Activated gamma-delta T cell treated with Interleukin-2 at 50 U/mL for 16 hours (primary cell): Measurements from ENCODE around the gene TBC1D30.

Source experiments
- DNase-seq: peaks from one replicate; pipeline ENCODE4 v3.0.0-alpha.2; 2020

The TBC1D30 gene

DNA sequence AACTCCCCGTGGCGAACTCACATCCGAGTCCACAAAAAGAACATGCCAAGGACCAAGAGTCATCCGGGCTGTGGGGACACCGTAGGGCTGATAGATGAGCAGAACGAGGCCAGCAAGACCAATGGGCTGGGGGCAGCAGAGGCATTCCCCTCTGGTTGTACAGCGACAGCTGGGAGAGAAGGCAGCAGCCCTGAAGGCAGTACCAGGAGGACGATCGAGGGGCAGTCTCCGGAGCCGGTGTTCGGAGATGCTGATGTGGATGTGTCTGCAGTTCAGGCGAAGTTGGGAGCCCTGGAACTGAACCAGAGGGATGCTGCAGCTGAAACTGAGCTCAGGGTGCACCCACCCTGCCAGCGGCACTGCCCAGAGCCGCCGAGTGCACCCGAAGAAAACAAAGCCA is 50.7 kb downstream of the TBC1D30 start:
- no peak for DNase-seq

DNA sequence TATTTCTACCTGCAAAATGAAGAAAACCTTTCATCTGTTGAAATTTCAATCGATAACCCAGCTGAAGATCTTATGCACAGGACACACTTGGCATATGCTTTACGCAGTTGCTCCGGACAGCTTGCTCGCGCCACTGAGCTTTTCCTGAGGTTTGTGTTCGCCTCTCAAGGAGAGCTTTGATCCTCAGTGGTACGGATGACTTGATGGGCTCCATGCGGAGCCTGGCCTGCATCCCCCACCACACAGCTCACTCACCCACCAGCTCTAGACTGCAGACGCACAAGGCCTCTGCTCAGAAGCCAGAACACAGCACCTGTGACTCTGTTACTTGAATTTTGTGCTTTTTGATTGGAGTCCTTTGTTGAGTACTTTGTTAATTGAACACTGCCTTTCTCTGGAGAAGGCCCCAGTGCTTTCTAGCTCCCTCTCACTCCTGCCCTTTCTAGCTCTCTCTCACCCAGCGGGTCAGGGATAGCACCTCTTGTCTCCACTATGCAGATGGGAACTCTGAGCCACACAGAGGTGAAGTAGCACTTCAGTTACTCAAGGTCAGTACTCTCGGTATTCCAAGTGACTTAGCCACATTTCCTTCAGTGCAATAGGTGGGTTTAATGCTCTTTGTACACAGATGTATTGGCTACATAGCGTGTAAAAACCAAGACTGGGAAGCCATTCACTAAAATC is 52.1 kb downstream of the TBC1D30 start:
- no peak for DNase-seq

DNA sequence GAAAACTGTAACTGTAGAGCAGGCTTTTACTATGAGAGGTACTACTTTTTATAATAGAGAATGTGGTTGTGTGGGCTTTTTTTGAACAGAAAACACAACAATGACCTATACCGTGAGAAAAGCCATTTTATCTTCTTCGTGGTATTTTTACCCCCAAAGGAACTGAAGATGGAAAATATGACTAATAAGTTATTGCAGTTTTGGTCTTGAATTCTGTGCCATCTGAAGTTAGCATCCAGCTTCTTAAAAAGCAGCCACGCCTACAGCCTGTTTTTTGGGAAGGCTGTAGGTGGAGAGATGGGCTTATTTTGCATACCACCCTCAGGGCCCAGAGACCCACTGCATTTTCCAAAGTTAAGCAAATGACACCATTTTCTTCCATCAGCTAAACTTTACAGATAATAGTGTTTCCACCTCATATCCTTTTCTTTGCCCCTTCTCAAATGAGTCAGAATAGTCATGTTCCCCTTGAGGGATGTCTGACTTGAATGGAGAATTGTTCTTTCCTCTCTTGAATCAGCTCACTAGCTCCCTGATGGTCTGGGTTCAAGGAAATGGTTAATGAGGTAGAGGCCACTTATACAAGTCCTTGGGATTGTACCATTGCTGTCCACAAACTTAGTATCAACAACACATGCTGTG is 53.0 kb downstream of the TBC1D30 start:
- no peak for DNase-seq

DNA sequence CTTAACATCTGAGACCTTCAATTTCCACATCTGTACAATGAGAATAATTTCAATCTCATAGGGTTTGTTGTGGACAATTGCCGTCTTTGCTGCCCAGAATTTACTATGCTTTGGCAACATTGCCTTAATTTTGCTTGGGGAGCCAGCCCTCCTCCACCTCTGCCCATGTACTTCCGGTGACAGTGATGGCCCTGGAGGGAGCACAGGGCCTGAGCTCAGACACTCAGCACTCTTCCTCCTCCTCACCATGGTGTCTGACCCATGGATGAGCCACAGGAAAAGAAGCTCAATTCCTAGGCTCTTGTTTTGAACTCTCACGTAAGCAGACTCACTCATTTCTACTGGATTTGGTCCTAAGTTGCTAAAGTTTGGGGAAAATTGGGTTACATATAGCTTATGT is 58.2 kb downstream of the TBC1D30 start:
- DNase-seq: no peak

DNA sequence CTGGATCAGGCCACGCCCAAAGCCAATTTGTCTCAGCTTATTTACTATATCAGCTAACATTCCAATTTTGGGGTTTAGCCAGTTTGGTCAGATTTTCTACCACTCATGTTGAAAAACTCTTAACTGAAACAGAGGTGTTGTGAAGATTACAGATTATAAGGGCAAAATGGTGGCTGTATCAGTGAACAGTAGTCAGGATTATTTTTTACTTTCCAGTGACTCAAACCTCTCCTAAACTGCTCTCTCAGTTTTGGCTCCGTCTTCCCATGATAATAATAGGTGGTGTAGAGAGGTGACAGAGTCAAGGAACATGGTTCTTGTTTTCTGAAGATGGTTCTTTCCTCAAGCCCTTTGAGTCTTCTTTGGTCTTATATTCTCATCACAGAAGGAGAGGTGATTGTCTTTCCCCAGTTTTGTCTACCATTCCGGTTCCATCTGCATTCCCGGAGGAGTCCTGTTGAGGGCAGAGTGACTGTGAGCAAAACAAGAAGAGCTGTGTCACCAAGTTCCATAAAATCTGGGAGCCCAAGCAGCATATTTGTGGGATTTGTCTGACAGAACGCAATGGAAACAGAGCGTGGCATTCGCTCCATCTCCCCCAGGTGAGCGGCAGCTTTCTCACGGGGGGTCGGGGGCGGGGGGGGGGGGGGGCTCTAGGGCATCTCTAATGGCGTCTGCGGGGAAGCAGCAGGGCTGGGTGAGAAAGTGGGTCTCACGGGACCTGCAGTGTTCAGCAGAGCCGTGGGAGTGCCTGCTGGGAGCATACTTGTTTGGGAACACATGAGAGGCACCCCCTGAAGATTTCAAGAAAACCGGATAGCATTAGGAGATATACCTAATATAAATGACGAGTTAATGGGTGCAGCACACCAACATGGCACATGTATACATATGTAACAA is 59.1 kb downstream of the TBC1D30 start:
- no peak for DNase-seq

DNA sequence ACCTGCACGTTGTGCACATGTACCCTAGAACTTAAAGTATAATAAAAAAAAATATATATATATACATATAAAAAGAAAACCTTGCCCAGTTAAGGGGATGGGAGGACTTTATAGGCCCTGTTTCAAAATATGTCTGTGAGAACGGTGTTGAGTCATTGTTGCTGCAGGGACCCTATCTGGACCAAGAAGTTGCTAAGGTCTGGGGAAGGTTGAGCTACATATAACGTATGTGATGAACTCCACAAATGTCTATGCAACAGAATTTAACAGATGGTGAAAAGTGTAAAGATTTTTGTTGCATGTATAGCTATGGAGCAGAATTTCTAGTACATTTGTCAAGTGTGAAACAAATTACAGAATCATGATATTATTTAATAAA is 59.7 kb downstream of the TBC1D30 start:
- DNase-seq: no peak

DNA sequence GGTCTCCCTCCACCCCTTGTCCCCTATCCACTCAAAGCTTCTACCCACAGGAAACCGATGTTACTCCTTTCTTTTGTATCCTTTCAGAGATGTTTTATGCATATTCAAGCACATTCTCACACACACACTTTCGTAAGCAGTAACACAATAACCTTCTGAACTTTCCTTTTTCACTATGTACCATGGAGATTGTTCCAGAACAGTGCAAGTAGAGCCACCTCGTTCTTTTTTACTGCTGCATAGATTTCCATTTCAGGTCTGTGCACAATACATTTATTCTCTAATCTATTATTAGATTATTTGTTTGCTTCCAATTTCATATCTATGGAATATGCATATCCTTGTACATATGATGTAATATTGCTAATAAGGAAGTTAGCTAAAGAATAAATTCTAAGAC is 60.3 kb downstream of the TBC1D30 start:
- no peak for DNase-seq

DNA sequence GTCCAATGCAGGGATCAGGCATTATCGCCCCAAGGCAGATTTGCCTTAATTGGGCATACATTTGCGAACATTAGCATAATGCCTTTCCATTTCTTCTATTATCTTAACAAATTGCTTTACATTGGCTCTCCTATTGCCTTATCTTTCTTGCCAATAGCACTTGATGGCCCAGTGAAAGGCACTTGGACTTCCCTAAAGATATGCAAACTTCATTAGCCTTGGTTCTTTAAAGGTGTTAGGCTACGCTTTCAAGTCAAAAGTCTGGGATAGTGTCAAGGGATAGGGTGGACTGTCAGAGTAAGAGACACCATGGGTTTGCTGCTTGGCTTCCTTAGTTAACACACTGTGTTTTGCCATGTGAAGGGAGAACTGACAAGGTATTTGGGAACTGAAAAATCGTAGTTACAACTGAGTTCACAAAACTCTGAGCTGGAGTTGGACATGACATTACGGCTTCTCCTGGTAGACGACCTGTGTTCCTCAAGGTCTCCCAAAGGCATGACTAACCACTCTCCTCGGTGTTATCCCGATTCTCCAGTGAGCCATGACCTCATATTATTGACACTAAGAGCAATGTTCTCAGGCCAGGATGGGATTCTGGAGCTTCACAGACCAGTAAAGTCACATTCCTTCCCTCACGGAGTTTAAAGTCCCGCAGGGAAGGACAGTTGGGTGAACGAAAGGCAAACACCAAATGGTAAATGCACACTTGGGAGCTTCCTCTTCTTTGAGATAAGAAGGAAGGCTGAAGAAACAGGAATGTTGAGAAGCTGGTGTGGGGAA is 65.2 kb downstream of the TBC1D30 start:
- no peak for DNase-seq

DNA sequence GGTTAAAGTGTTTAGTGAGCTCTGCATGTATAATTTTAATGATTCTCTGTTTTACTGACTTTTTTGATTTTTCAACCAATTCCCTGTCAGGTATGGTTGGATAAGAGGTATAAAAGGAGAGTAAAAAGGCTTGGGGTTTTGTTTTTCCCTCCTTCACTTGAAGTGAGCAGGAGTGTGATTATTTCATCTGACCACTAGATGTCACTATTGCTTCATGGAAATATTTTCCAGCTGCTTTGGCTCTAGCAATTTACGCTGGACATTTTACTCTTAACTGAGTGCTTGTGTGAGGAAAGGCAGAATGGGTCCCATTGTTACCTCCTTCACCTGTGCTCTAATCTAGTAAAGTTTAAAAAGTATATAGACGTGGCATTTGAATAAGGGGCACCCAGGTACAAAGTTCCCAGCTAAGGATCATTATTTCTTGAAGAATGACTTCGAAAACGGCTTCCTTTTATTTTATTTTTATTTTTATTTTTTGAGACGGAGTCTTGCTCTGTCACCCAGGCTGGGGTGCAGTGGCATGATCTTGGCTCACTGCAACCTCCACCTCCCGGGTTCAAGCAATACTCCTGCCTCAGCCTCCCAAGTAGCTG is 66.5 kb downstream of the TBC1D30 start:
- DNase-seq: no peak

DNA sequence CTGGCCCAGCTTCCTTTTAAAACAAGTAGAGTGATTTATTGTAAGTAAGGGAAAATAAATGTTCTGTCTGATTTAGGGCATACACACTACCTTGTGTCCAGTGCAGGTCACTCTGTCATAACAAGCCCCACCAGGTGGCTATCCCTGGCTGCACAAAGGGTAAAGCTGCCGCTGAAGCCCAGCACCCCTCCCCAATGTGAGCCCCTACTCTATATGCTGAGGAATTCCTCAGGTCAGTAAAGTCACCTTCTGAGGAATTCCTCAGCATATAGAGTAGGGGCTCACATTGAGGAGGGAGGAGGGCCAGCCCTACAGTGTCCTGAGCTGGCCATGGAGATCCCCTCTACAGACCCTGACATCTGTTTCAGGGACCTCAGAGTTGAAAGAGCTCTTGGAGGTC is 67.2 kb downstream of the TBC1D30 start:
- DNase-seq: no peak

DNA sequence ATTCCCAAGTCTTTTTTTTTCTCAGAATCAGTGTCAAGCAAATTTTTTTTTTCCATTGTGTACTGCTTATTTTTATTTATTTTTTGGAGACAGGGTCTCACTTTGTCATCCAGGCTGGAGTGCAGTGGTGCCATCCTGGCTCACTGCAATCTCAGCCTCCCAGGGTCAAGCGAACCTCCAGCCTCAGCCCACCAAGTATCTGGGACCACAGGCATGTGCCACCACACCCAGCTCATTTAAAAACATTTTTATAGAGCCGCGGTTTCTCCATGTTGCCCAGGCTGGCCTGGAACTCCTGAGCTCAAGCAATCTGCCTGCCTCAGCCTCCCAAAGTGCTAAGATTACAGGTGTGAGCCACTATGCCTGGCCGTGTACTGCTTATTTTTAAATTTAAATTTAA is 68.1 kb downstream of the TBC1D30 start:
- no peak for DNase-seq

DNA sequence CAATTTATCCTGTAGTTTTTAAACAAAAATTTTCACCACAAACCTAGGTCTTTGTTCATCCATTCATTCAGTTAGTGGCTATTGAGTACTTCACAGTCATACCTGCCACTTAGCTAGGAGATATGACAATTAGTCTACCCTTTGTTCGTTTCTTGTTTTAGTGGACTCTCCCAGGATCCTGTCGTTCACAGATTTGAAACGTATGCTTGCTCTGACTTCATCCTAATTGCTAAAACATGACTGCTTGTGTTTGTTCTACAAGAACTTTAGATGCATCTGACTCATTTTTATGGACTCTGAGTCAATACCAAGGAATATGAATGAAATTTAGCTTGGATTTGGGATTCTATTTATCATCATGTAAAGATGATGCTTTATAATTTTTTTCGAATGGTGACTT is 69.5 kb downstream of the TBC1D30 start:
- no peak for DNase-seq

DNA sequence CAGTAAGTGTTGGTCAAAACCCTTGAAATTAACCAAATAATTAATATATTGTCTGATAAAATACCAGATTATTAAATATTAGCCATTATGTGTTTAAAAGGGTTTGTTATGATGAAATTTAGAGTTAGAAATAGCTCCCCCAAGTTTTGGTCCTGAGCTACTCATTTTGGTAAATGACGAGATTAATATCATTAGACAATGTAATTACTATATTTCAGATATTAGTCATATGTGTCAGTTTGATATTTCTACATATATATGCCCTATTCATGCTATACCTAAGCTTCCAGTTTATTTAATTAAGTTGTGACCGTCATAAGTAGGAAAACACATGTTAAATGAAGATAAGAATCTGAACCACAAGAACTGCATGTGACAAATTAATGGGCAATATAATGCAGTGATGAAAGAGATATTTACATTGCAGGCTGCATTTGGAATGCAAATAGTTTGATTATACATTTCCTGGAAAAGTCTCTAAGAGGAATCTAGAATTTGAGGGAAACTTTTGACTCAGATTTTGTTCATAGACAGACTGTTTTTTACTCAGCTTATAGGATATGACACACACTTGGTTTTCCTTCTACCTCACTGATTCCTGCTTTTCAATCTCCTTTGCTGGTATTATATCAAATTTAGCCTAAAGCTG is 70.5 kb downstream of the TBC1D30 start:
- DNase-seq: no peak

DNA sequence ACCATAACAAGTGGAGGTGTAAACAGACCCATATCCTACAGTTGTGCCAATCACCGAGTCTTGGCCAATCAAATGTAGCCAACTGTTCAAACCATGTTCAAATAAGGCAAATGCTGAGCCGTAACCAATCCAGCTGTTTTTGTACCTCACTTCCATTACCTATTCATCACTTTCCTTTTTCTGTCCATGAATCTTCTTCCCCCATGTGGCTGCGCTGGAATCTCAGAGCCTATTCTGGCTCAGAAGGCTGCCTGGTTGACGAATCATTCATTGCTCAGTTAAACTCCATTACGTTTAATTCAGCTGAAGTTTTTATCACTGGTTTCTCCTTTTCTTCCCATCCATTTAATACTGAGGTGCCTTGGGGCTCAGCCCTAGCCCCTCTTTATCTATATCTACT is 71.1 kb downstream of the TBC1D30 start:
- no peak for DNase-seq

DNA sequence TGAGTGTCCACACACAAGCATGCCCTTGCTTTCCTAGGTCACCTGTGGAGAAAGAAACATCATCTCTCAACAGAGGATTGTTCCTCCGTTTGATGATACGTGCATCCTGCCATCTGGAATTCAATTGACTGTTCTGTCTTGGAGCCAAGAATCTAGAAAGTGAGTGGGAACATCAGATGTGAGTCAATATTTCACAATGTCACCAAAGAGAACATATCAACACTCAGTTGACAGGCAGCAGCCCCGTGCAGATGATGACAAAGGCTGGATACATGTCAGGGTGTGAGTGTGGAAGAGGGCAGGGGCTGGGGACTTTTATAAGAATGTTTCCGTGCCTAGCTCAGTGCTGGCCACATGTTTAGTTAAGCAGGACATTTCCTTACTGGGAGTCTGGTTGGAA is 76.1 kb downstream of the TBC1D30 start:
- DNase-seq: no peak

DNA sequence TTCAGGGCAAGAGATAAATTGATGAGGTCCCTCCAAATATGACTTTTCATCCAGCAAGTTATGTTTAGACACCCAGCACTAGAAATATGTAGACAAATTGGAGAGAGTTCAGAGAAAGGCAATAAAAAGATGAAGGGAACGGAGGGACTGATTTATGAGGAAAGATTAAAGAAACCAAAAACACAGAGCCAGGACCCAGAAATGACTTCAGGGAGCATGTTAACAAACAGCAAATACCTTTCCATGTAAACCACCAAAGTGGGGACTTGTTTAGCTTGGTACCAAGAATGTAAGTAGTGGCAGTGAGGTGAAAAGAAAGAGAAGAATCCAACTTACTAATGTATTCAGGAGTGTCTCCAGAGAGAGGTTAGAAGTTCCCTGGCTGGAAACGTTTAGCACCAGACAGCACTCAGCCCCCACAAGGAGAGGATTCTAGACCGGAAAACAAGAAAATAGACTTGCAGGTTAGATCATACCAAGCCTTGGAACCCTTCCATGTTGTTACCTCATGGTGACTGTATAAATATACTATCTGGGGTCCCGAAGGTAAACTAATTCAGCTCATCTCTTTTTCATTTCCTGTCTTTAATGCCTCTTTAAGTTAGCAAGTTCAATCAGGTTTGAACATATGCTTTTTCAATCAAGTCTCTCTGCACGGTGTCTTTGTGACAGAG is 79.2 kb downstream of the TBC1D30 start:
- no peak for DNase-seq

DNA sequence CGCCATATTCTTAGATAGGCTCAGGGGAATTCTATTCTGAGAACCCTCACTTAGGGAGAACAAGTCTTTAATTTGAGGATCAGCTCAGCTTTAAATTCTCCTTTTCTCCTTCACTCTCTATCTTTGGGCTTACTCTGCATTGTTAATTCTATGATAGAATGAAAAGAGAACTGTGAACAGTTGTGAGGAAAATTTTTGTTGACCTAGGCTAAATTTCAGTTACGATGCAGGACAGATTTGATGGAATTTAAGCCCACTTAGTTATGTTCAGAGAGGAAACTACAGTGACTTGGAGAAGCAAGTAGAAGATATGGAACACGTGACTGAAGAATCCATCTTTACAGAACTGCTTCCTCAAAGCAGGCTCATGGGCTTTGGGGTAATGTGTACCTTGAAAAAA is 82.7 kb downstream of the TBC1D30 start:
- DNase-seq: no peak

DNA sequence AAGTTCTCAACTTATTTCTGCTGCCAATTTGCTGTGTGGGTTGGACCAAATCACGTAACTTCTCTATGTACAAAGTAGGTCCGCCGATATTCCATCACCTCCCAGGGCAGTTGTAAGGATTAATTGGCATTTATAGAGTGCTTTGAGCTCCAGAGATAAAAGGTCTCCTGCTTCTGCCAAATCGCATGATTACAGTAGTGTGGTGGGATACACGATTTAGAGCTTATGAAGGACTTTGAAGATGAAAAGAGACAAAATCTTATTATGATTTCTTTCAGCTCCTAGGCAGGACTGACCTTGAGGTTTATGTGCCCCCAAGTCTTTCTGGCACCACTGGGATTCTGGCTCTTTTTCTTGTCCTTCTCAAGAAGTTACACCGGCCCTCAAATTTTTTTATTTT is 84.7 kb downstream of the TBC1D30 start:
- DNase-seq: no peak

DNA sequence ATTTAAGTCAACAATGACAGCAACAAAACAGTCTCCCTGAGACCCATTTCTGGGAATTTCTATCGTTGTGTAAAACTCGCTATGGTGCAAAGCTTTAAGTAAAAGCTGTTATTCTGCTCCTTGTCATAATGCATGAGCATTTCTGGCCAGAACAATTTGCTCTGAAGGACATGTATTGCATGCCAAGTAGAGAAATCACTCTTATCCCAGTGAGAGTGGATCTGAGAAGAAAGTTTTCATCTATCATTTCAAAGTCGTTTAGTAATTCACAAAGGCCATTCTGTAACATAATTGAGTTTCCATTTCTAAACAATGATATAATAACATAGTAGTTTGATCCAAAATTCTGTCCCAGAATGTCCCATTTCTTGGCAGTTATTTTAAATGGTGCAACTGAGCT is 86.6 kb downstream of the TBC1D30 start:
- no peak for DNase-seq

DNA sequence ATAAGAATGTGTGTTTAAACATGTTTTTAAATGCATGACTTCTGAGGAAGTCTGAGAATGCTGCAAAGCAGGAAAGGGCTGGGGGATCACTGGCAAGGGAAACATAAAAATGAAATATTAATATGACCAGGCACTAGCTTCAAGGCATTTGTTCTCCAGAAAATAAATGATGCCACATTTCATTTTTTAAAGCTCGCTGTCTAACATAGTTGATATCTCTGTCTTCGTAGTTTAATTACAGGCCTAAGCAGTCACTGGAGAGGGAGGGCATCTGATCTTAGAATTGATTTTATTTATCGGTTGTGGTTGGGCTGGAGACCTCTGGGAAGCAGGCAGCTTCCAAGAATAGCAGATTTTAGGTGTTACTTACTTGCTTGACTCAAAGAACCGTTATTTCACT is 87.5 kb downstream of the TBC1D30 start:
- DNase-seq: no peak

DNA sequence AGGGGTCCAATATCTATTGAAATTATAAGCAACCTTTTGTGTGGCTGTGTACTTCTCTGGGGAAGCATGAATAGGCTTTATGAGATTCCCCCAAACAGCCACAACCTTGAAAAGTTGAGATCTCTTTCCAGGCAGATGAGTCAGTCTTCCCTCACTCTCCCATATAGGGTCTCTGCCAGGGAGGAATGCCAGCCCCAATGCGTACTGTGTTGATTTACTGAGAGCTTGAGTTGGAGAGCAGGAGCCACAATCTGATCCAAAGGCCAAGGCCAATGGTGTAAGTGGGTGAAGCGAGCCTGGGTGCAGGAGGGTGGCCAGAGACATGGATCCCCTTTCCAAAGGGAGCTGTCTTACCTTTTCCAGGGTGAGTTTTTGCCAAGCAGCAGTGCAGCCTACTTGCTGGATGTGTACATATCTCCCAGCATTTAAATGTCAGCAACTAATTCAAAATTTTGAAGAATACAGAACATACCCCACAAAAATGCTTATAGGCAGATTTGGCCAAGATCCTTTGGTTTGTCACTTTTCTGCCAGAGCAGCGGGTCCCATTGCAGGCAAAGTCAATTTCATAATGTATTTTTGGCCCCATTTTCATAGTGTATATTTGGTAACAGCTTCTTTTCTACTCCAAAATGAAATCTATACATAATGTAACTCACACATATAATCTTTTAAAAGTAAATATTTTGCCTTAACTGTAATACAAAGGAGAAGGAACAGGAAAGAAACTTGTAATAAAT is 88.2 kb downstream of the TBC1D30 start:
- DNase-seq: no peak
